CD14-positive monocyte (primary cell): ENCODE results near the gene ZNF135. TPM values are rescaled to one million over a fixed set of nuclear protein-coding genes. Genes with fewer than 3 reads are reported as not detected.

Source experiments
- DNase-seq, 3 donors: peaks; one replicate each; pipeline ENCODE4 v3.0.0-alpha.2; 2011 to 2022
- H2AFZ ChIP-seq: 2 replicates; pipeline ENCODE4 v1.6.0; 2012; ENCODE audit warnings: mild to moderate bottlenecking, low read depth, low read length, inconsistent platforms; ENCODE audit not compliant: insufficient read depth, poor library complexity, severe bottlenecking
- H3K27ac ChIP-seq, 2 donors: 1 replicate in 1 of 2; 2 replicates in 1 of 2; pipeline ENCODE4 v1.5.1; 2012 to 2013; ENCODE audit warnings: low read length in 2 of 2, control low read depth in 1 of 2, inconsistent platforms in 1 of 2, low read depth in 1 of 2, mild to moderate bottlenecking in 1 of 2
- H3K27me3 ChIP-seq, 2 donors: one replicate each; pipeline versions ENCODE4 v1.6.0 to v1.6.1; 2011 to 2013; ENCODE audit warnings: low read length in 2 of 2; ENCODE audit not compliant: control insufficient read depth in 2 of 2, insufficient read depth in 2 of 2
- H3K36me3 ChIP-seq, 2 donors: replicated peaks in 1 of 2; 1 replicate in 1 of 2; 2 replicates in 1 of 2; pipeline versions ENCODE4 v1.5.1 to v1.6.1; 2012 to 2013; ENCODE audit warnings: low read length in 2 of 2, control low read depth in 1 of 2, inconsistent platforms in 1 of 2, mild to moderate bottlenecking in 1 of 2; ENCODE audit not compliant: insufficient read depth in 2 of 2, control insufficient read depth in 1 of 2
- H3K4me1 ChIP-seq, 2 donors: 1 replicate in 1 of 2; 2 replicates in 1 of 2; pipeline versions ENCODE4 v1.5.1 to v1.6.1; 2012 to 2013; ENCODE audit warnings: low read length in 2 of 2, control low read depth in 1 of 2, inconsistent platforms in 1 of 2, mild to moderate bottlenecking in 1 of 2, moderate library complexity in 1 of 2; ENCODE audit not compliant: insufficient read depth in 2 of 2, control insufficient read depth in 1 of 2
- H3K4me2 ChIP-seq: replicated peaks from 2 replicates; pipeline ENCODE3; 2012; ENCODE audit warnings: low read length, moderate library complexity, mild to moderate bottlenecking; ENCODE audit not compliant: poor library complexity, severe bottlenecking; ENCODE audit errors: extremely low read depth
- H3K4me3 ChIP-seq, 3 experiments: fragments of 200-600 bp in 1 of 3; sonication (generic) in 1 of 3; replicated peaks in 1 of 3; 1 replicate in 2 of 3; 2 replicates in 1 of 3; pipeline ENCODE4 v1.5.1; 2011 to 2013; ENCODE audit warnings: low read length in 3 of 3, mild to moderate bottlenecking in 3 of 3, control low read depth in 2 of 3, low read depth in 2 of 3, inconsistent platforms in 1 of 3, moderate library complexity in 1 of 3
- H3K79me2 ChIP-seq: 2 replicates; pipeline ENCODE4 v1.6.0; 2012; ENCODE audit warnings: mild to moderate bottlenecking, control low read depth, inconsistent platforms, low read length, moderate library complexity; ENCODE audit not compliant: insufficient read depth
- H3K9ac ChIP-seq: 2 replicates; pipeline ENCODE4 v1.6.0; 2017; ENCODE audit warnings: low read length, mild to moderate bottlenecking; ENCODE audit not compliant: insufficient read depth, poor library complexity, severe bottlenecking
- H3K9me3 ChIP-seq, 2 donors: replicated peaks in 1 of 2; 1 replicate in 1 of 2; 2 replicates in 1 of 2; pipeline versions ENCODE4 v1.5.1 to v1.6.1; 2012 to 2013; ENCODE audit warnings: low read length in 2 of 2, control low read depth in 1 of 2; ENCODE audit not compliant: control insufficient read depth in 1 of 2, insufficient read depth in 1 of 2
- H4K20me1 ChIP-seq: 2 replicates; pipeline ENCODE4 v1.6.0; 2012; ENCODE audit warnings: mild to moderate bottlenecking, low read length, control low read depth, moderate library complexity; ENCODE audit not compliant: insufficient read depth
- H3K27ac Mint-ChIP-seq, 7 donors: one replicate each; pipeline ENCODE4 v1.8.0; 2020; ENCODE audit warnings: mild to moderate bottlenecking in 7 of 7, mixed read lengths in 7 of 7, moderate library complexity in 6 of 7, inconsistent platforms in 2 of 7
- H3K27me3 Mint-ChIP-seq, 3 donors: one replicate each; pipeline ENCODE4 v1.8.0; 2021 to 2022; ENCODE audit warnings: low read depth in 3 of 3, mild to moderate bottlenecking in 3 of 3, mixed read lengths in 3 of 3, moderate library complexity in 3 of 3, inconsistent platforms in 1 of 3
- H3K36me3 Mint-ChIP-seq, 2 donors: one replicate each; pipeline ENCODE4 v1.8.0; 2020; ENCODE audit warnings: mixed read lengths in 2 of 2, inconsistent platforms in 1 of 2, mild to moderate bottlenecking in 1 of 2
- H3K4me1 Mint-ChIP-seq: one replicate; pipeline ENCODE4 v1.8.0; 2020; ENCODE audit warnings: mild to moderate bottlenecking, mixed read lengths
- H3K4me3 Mint-ChIP-seq, 2 donors: one replicate each; pipeline ENCODE4 v1.8.0; 2020; ENCODE audit warnings: mild to moderate bottlenecking in 2 of 2, mixed read lengths in 2 of 2, moderate library complexity in 1 of 2
- H3K9me3 Mint-ChIP-seq, 7 donors: one replicate each; pipeline ENCODE4 v1.8.0; 2020 to 2022; ENCODE audit warnings: mixed read lengths in 7 of 7, mild to moderate bottlenecking in 6 of 7, moderate library complexity in 6 of 7, inconsistent platforms in 2 of 7
- WGBS: methylation state at CpG from one replicate; pipeline ENCODE4 v1.1.5; 2013; ENCODE audit warnings: missing lambda C conversion rate; ENCODE audit not compliant: insufficient coverage; 5-methylcytosine and 5-hydroxymethylcytosine counted together
- intact Hi-C, 2 donors: fragments of 100-400 bp; cut with micrococcal nuclease; formaldehyde crosslinking; loops; one replicate each; pipeline versions ENCODE4 v1.15.0 to v1.15.1; 2023
- polyA plus RNA-seq, 3 donors: library from polyadenylated mRNA; depleted of rRNA in 1 of 3; unstranded in 2 of 3; stranded (reverse) in 1 of 3; fragments of 300-500 nt in 2 of 3; fragments of >200 nt in 1 of 3; fragmentation: Illumina TruSeq in 2 of 3; gene quantifications; 1 replicate in 2 of 3; 2 replicates in 1 of 3; pipeline ENCODE4 v1.2.3, GENCODE V29; 2012 to 2021
- TF ChIP-seq, protein P1 (sequence below): fragments of 200-600 bp; IDR thresholded peaks from one replicate; pipeline ENCODE4 v1.8.0; 2022; ENCODE audit warnings: antibody characterized with exemption, mild to moderate bottlenecking

ZNF135 gene
- polyA plus RNA-seq, 3 donors, result 0.32 to 0.37 TPM; not detected in 1

DNA sequence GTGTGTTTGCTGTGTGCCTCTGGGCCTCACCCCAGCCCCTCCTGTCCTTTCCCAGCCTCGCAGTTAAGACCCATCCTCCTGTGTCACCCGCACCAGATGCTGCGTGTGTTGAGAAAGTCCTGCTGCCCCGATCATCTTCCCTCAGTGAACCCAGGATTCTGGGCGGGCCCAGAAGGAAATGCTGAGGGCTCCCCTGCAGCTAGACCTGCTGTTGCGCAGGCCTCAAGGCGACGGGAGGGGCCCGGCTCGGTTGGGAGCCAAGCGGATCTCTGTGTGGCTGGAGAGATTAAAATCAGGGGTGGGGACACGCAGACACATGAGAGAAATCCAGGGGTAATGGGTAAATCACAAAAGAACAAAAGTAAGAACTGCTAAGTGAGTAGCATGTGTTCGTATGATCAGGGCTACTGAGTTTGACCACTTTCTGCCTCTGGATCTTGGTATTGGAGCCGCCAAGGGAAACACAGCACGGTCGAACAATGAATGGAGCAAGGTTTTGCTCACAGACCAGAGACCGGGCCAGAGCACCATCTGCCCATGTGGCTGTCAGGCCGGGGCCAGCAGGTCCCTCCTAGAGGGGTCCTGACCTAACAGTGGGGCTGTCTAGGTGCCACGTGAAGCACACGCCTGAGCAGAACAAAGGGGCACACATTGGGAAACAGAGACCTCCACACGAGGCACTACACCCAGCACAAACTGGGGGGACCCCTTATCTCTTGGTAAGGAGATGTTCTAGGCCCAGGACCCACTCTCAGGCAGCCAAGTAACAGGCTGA is 18.1 kb upstream of the ZNF135 start:
- Histone ChIP-seq H3K79me2 (no peaks in the 10 kb centered on the region), H4K20me1 (no peaks in the 10 kb centered on the region), H3K4me1 (no peaks in the 10 kb centered on the region), H3K4me2 (no peak overlapping the region), H3K27me3 (no peaks in the 10 kb centered on the region), H3K9me3 (peaks cover 92 to 96% of the 10 kb centered on the region in 2 donors), H3K9ac (no peak overlapping the region), H3K36me3 (no peaks in the 10 kb centered on the region), H2AFZ (no peak overlapping the region), H3K27ac (no peak overlapping the region), H3K4me3 (no peak overlapping the region)
- 94% methylated on average over 14 of the region's 21 CpGs for WGBS
- no peak overlapping the region for H3K27ac Mint-ChIP-seq
- peaks cover 1 to 15% (median 10%) of the 10 kb centered on the region in 3 donors for H3K27me3 Mint-ChIP-seq
- no peak overlapping the region for H3K4me3 Mint-ChIP-seq
- intact Hi-C loops, result no loop called here
- DNase-seq, result no peak
- no peaks in the 10 kb centered on the region for H3K36me3 Mint-ChIP-seq
- no peaks in the 10 kb centered on the region for H3K4me1 Mint-ChIP-seq
- TF ChIP-seq, protein P1, sequence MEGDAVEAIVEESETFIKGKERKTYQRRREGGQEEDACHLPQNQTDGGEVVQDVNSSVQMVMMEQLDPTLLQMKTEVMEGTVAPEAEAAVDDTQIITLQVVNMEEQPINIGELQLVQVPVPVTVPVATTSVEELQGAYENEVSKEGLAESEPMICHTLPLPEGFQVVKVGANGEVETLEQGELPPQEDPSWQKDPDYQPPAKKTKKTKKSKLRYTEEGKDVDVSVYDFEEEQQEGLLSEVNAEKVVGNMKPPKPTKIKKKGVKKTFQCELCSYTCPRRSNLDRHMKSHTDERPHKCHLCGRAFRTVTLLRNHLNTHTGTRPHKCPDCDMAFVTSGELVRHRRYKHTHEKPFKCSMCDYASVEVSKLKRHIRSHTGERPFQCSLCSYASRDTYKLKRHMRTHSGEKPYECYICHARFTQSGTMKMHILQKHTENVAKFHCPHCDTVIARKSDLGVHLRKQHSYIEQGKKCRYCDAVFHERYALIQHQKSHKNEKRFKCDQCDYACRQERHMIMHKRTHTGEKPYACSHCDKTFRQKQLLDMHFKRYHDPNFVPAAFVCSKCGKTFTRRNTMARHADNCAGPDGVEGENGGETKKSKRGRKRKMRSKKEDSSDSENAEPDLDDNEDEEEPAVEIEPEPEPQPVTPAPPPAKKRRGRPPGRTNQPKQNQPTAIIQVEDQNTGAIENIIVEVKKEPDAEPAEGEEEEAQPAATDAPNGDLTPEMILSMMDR, result no peak
- H3K9me3 Mint-ChIP-seq, result peaks cover 63 to 98% (median 88%) of the 10 kb centered on the region in 7 donors

DNA sequence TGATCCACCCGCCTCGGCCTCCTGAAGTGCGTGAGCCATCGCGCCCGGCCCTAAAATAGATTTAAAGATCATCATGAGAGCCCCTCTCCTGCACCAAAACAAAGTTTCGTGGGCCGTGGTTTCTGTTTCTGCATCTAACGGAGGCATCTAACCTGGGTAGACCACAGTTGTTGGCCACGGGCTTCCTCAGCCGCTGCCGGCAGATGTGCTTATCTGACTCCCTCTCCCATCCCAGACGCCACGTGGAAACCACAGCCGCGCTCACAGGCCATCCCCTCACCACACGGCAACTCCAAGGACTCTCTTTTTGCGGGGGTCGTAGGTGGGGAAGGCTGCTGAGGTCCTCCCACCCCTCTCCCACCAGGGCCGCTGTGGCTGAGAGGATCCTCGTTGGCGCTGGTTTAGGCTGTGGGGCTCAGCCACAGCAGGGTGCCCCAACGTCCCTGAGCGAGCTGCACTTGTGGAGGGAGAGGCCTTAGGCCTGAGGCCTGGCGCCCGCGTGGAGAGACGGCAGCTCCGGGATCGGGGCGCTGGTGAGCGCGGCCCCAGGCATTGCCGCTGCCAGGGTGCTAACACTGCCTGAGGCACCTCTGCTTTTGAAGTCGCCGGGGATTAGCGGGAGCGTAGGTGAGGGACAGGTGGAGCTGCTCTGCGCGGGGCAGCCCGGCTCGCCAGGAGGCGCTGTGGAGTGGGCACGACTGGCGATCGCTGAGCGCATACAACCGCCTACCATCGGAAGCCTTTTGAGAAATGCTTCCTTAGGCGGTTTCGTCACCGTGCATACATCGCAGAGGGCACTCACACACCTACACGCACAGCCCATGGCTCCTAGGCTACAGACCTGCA is 16.4 kb upstream of the ZNF135 start:
- no peak for DNase-seq
- no peaks in the 10 kb centered on the region for H3K36me3 ChIP-seq
- Mint-ChIP-seq H3K4me3 (no peak overlapping the region), H3K27me3 (peaks cover 1 to 10% (median 8%) of the 10 kb centered on the region in 3 donors), H3K36me3 (no peaks in the 10 kb centered on the region), H3K4me1 (no peaks in the 10 kb centered on the region), H3K9me3 (peaks cover 71 to 99% (median 95%) of the 10 kb centered on the region in 7 donors), H3K27ac (no peak overlapping the region)
- intact Hi-C loops, result no loop called here
- no peak overlapping the region for H2AFZ ChIP-seq
- H3K79me2 ChIP-seq, result no peaks in the 10 kb centered on the region
- H3K4me1 ChIP-seq, result no peaks in the 10 kb centered on the region
- TF ChIP-seq, protein P1, result no peak
- H3K27ac ChIP-seq, result no peak overlapping the region
- 39% methylated on average over 38 of the region's 54 CpGs for WGBS
- H3K9ac ChIP-seq, result no peak overlapping the region
- H3K27me3 ChIP-seq, result no peaks in the 10 kb centered on the region
- H3K4me3 ChIP-seq, result peak overlapping the region in 1 of 3 experiments; percentile 13
- no peaks in the 10 kb centered on the region for H4K20me1 ChIP-seq
- H3K4me2 ChIP-seq, result no peak overlapping the region
- peaks cover 96 to 97% of the 10 kb centered on the region in 2 donors for H3K9me3 ChIP-seq
